ENCODE results near the gene ACADS.

ACADS gene

DNA sequence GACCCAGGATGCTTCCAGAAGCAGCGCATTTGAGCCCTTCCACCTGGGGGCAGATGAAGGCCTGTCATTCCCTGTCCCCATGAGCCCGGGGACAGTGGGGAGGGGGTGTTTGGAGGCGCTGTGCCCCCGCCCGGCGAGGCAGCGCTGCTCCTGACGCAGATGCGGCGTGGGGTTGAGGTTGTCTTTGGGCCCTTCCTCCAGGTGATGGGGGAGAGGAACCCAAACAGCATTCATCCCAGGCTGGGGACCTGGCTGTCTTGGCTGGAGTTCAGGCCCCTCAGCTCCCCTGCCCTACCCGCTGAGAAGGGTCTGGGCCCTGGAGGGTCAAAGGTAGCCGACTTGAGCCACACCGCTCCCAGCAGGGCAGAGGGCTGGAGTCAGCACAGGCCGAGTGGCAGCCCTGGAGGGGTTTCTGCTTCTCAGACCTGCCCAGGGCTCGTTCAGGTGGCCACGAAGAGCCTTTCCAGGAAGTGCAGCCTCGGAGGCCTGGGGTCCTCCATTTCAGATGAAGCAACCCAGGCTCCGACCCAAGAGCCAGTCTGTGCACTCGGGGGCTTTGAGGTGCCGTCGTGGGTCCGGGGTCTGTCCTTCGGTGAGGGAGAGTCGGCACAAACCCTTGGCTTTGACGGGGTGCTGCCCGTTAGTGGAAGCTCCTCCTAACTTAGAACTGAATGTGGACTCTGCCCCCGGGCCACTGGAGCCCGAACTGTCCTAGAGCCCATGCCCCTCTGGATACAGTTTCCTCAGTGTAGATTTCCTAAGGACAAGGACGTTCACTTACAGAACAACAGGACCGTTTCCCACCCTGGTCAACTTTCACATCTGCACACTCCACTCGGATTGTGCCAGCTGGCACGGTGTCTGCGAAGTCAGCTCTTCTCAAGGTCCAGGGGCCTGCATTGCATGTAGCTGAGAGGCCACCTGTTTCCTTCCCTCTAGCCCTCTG, 16.1 kb downstream of the ACADS start:
- no peaks in the 10 kb centered on the region for H3K9me3 ChIP-seq
- TF ChIP-seq, protein P1, sequence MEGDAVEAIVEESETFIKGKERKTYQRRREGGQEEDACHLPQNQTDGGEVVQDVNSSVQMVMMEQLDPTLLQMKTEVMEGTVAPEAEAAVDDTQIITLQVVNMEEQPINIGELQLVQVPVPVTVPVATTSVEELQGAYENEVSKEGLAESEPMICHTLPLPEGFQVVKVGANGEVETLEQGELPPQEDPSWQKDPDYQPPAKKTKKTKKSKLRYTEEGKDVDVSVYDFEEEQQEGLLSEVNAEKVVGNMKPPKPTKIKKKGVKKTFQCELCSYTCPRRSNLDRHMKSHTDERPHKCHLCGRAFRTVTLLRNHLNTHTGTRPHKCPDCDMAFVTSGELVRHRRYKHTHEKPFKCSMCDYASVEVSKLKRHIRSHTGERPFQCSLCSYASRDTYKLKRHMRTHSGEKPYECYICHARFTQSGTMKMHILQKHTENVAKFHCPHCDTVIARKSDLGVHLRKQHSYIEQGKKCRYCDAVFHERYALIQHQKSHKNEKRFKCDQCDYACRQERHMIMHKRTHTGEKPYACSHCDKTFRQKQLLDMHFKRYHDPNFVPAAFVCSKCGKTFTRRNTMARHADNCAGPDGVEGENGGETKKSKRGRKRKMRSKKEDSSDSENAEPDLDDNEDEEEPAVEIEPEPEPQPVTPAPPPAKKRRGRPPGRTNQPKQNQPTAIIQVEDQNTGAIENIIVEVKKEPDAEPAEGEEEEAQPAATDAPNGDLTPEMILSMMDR (IDR thresholded peaks at IDR 0.05), result no peak
- H3K27ac ChIP-seq, result no peak overlapping the region
- no peaks in the 10 kb centered on the region for H3K27me3 ChIP-seq
- DNase-seq, result no peak
- H3K36me3 ChIP-seq, result peaks cover 0 to 32% (median 16%) of the 10 kb centered on the region in 3 donors
- intact Hi-C loops (cut with DNase I; ENCODE audit: low total_unique reads), result no loop called here
- no peaks in the 10 kb centered on the region for H3K4me1 ChIP-seq
- no peak overlapping the region for H3K4me3 ChIP-seq

DNA sequence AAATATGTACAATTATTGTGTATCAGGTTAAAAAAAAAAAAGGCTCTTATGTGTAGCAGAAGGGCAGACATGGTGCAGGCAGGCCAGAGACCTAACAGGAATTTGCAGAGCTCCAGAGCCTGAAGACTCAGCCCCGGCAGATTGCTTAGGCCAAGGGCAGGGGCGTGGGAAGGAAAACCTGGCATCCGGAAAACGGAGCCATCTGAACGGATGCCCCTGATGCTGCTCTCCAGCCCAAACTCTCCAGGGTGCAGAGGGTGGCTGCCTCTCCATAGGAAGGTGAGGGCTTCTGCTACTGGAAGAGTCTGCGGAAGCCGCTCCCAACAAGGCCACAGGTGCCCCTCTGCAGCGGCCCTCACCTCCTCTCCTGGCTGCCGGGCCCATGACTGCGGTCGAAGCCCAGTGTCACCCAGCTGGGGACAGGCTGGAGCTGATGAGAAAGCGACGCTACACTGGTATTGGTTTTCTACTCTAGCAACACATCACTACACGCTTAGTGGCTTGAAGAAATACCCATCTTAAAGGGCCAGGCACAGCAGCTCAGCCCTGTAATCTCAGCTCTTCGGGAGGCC, 19.4 kb downstream of the ACADS start:
- no peak overlapping the region for H3K27ac ChIP-seq
- H3K9me3 ChIP-seq, result no peaks in the 10 kb centered on the region
- intact Hi-C loops (cut with DNase I; ENCODE audit: low total_unique reads), result no loop called here
- no peak overlapping the region for H3K4me3 ChIP-seq
- no peak for DNase-seq
- H3K4me1 ChIP-seq, result no peaks in the 10 kb centered on the region
- no peaks in the 10 kb centered on the region for H3K27me3 ChIP-seq
- no peaks in the 10 kb centered on the region for H3K36me3 ChIP-seq
- TF ChIP-seq, protein P1 (IDR thresholded peaks at IDR 0.05), result no peak

DNA sequence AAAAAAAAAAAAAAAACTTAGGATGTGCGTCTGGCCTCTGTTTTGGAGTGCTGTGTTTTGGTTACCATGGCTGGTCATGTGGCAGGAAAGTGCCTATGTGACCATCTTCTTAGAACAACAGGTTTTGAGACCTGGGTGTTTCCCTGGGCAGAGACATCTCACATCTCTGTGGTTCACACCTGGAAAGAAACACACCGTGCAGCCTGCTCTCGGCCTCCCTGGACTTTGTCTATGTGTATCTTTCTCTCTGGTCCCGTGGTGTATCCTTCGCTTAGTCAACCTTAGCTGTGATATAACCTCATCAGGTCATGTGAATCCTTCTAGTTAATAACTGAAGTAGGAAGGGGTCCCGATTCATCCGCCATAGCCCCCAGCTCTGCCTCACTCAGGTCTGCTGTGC, 22.6 kb downstream of the ACADS start:
- Histone ChIP-seq H3K9me3 (no peaks in the 10 kb centered on the region), H3K27me3 (no peaks in the 10 kb centered on the region), H3K27ac (no peak overlapping the region), H3K4me1 (no peaks in the 10 kb centered on the region), H3K4me3 (no peak overlapping the region), H3K36me3 (no peaks in the 10 kb centered on the region)
- intact Hi-C loops (cut with DNase I; ENCODE audit: low total_unique reads), result no loop called here
- no peak for DNase-seq
- TF ChIP-seq, protein P1 (IDR thresholded peaks at IDR 0.05), result no peak

DNA sequence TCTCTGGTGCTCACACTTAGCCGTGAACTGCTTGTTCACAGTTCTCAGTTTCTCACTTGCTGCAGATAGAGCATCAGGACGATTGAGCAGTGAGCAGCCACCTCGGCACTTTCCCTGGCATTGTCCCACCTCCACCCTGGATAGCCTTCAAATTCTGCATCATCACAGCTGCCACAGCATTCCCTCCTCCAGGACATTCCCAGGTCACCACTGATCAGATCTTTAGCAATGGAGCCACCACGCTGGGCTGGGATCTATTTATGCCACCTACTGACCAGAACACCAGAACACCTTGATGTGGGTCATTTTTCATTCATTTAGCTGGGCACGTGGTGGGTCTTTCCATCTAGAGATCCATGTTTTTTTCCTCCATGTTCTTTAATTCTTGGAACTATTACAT, 23.6 kb downstream of the ACADS start:
- no peak for DNase-seq
- no peak overlapping the region for H3K27ac ChIP-seq
- TF ChIP-seq, protein P1 (IDR thresholded peaks at IDR 0.05), result no peak
- no peak overlapping the region for H3K4me3 ChIP-seq
- intact Hi-C loops (cut with DNase I; ENCODE audit: low total_unique reads), result no loop called here
- H3K4me1 ChIP-seq, result no peaks in the 10 kb centered on the region
- H3K9me3 ChIP-seq, result no peaks in the 10 kb centered on the region
- no peaks in the 10 kb centered on the region for H3K27me3 ChIP-seq
- no peaks in the 10 kb centered on the region for H3K36me3 ChIP-seq

DNA sequence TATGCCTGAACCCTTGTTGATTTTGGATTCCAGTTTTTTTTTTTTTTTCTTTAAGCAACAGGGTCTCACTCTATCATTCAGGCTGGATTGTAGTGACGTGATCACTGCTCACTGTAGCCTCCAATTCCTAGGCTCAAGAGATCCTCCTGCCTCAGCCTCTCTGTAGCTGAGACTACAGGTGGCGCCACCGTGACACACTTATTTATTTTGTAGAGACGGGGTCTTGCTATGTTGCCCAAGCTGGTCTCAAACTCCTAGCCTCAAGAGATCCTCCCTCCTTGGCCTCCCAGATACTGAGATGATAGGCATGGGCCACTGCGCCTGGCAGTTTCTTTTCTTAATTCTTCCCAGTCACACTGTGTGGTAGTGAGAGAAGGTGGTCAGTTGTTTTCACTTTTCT, 25.2 kb downstream of the ACADS start:
- no peak for DNase-seq
- Histone ChIP-seq H3K4me1 (no peaks in the 10 kb centered on the region), H3K36me3 (no peaks in the 10 kb centered on the region), H3K9me3 (peaks cover 0 to 5% (median 0%) of the 10 kb centered on the region in 3 donors), H3K4me3 (no peak overlapping the region), H3K27ac (no peak overlapping the region), H3K27me3 (no peaks in the 10 kb centered on the region)
- intact Hi-C loops (cut with DNase I; ENCODE audit: low total_unique reads), result no loop called here
- TF ChIP-seq, protein P1 (IDR thresholded peaks at IDR 0.05), result no peak

Data from tibial artery (tissue), 4 donors.